ENCODE results near the gene GAR1. TPM values are rescaled to one million over a fixed set of nuclear protein-coding genes. Genes with fewer than 3 reads are reported as not detected.

The GAR1 gene
- total and polyA plus RNA-seq, 7 experiments from 2014 or later: 9.5 to 24.8 (median 11.3) TPM

DNA sequence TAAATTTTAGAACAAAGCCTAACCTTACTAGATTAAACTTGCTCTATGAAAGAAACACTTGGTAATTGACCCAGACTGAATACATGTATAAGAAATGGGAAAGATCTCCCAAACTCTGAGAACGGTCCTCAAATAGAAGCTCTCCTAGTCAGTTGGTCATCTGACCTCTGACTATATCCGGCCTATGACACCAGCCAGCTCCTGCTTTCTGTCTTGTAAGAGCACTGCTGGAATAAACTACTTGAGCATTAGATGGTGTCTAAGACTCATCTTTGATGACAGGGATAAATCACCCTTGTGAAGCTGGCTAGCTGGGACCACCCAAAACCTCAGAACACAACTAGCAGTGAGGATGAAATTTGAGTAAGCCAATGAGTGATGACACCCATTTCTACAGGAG lies 56.5 kb downstream of the GAR1 start:
- no peaks in the 10 kb centered on the region for H3K9me3 Mint-ChIP-seq
- Histone ChIP-seq H3K4me1 (ENCODE audit: control insufficient read depth in 2 of 2, insufficient read depth in 2 of 2, low read length in 2 of 2) (no peaks in the 10 kb centered on the region), H3K36me3 (ENCODE audit: control insufficient read depth in 2 of 3, insufficient read depth in 3 of 3, low read length in 3 of 3) (no peaks in the 10 kb centered on the region), H3K27ac (ENCODE audit: low read depth, low read length) (no peak overlapping the region), H3K4me3 (ENCODE audit: low read length) (no peak overlapping the region), H3K27me3 (ENCODE audit: control insufficient read depth in 2 of 2, insufficient read depth in 2 of 2, low read length in 2 of 2) (no peaks in the 10 kb centered on the region), H3K9me3 (ENCODE audit: control insufficient read depth in 2 of 3, low read length in 3 of 3) (no peaks in the 10 kb centered on the region)
- ChIA-PET CTCF (no interaction called here), POLR2A (no interaction called here)
- H3K36me3 Mint-ChIP-seq: peaks cover 0 to 10% (median 7%) of the 10 kb centered on the region in 5 donors
- intact Hi-C loops (cut with micrococcal nuclease): no loop called here
- H3K27me3 Mint-ChIP-seq: peaks cover 0 to 5% (median 4%) of the 10 kb centered on the region in 5 donors
- H3K27ac Mint-ChIP-seq: no peak overlapping the region
- H3K4me1 Mint-ChIP-seq: no peaks in the 10 kb centered on the region
- DNase-seq (no peak), ATAC-seq (no peak)
- H3K4me3 Mint-ChIP-seq: no peak overlapping the region

DNA sequence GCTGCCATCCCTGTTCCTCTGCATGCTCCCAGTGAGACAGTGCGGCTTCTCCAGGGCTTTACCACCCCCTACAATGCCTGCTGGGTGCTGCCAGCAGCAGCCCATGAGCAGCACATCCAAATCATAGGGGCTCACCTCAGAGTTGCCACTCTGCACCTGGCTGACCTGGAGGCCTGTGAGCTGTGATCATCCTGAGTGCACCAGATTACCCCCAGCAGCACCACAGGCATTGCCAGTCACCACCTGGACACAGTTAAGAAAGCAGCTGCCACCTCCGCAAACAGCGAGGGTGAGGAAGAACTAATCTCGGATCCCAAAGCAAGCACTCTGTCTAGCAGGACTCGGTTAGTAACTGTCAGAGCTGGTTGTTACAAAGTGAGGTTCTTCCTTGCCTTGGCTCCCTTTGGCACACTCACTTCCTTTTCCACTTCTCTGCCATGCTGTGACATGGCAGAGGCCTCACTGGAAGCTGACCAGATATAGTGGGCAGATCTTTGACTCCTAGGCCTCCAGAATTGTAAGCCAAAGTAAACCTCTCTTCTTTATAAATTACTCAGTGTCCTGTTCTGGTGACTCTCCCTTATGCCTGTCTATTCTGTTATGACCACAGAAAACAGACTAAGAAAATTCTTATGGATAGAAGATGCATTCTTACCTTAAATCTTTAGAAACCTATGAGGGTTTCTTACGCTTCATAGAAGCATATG lies 57.5 kb downstream of the GAR1 start:
- no peaks in the 10 kb centered on the region for H3K27me3 ChIP-seq (ENCODE audit: control insufficient read depth in 2 of 2, insufficient read depth in 2 of 2, low read length in 2 of 2)
- Mint-ChIP-seq H3K27ac (no peak overlapping the region), H3K27me3 (peaks cover 0 to 10% (median 5%) of the 10 kb centered on the region in 5 donors), H3K9me3 (no peaks in the 10 kb centered on the region), H3K36me3 (peaks cover 0 to 10% (median 7%) of the 10 kb centered on the region in 5 donors), H3K4me1 (no peaks in the 10 kb centered on the region), H3K4me3 (no peak overlapping the region)
- no peak overlapping the region for H3K27ac ChIP-seq (ENCODE audit: low read depth, low read length)
- no peaks in the 10 kb centered on the region for H3K4me1 ChIP-seq (ENCODE audit: control insufficient read depth in 2 of 2, insufficient read depth in 2 of 2, low read length in 2 of 2)
- intact Hi-C loops (cut with micrococcal nuclease): no loop called here
- ChIA-PET CTCF (no interaction called here), POLR2A (no interaction called here)
- no peaks in the 10 kb centered on the region for H3K9me3 ChIP-seq (ENCODE audit: control insufficient read depth in 2 of 3, low read length in 3 of 3)
- no peak for DNase-seq
- no peak for ATAC-seq
- no peak overlapping the region for H3K4me3 ChIP-seq (ENCODE audit: low read length)
- no peaks in the 10 kb centered on the region for H3K36me3 ChIP-seq (ENCODE audit: control insufficient read depth in 2 of 3, insufficient read depth in 3 of 3, low read length in 3 of 3)

- POLR2A ChIA-PET: no interaction called here
- H3K9me3 Mint-ChIP-seq: no peaks in the 10 kb centered on the region
Measured at GRCh38 chr4:109873791-109874514, 58.4 kb downstream of the GAR1 start.

More at GRCh38 chr4:109873791-109874514, 58.4 kb downstream of the GAR1 start:
- Mint-ChIP-seq H3K27ac (no peak overlapping the region), H3K4me1 (no peaks in the 10 kb centered on the region), H3K36me3 (peaks cover 0 to 10% (median 7%) of the 10 kb centered on the region in 5 donors), H3K27me3 (peaks cover 0 to 16% (median 5%) of the 10 kb centered on the region in 5 donors), H3K4me3 (no peak overlapping the region)
- H3K36me3 ChIP-seq (ENCODE audit: control insufficient read depth in 2 of 3, insufficient read depth in 3 of 3, low read length in 3 of 3): no peaks in the 10 kb centered on the region
- CTCF ChIA-PET: no interaction called here
- intact Hi-C loops (cut with micrococcal nuclease): no loop called here
- DNase-seq (no peak), ATAC-seq (no peak)
- H3K27me3 ChIP-seq (ENCODE audit: control insufficient read depth in 2 of 2, insufficient read depth in 2 of 2, low read length in 2 of 2): no peaks in the 10 kb centered on the region
- H3K27ac ChIP-seq (ENCODE audit: low read depth, low read length): no peak overlapping the region
- H3K4me1 ChIP-seq (ENCODE audit: control insufficient read depth in 2 of 2, insufficient read depth in 2 of 2, low read length in 2 of 2): no peaks in the 10 kb centered on the region
- no peaks in the 10 kb centered on the region for H3K9me3 ChIP-seq (ENCODE audit: control insufficient read depth in 2 of 3, low read length in 3 of 3)
- H3K4me3 ChIP-seq (ENCODE audit: low read length): no peak overlapping the region

Other genes starting within 250 kb of the GAR1 start
- 10 to 100 TPM in 4 of 5 experiments, 1 to 10 TPM in 1; 9.3 to 29.9 (median 23.6) TPM for gene CASP6, start 112.3 kb upstream of the GAR1 start, total RNA-seq
- gene CASP6, start 112.3 kb upstream of the GAR1 start, polyA plus RNA-seq: 10 to 100 TPM; 63.1 to 85.8 TPM
- 10 to 100 TPM; 11.5 to 15.4 (median 14.5) TPM for gene PLA2G12A, start 85.7 kb upstream of the GAR1 start, total RNA-seq
- 10 to 100 TPM; 47.8 to 48.4 TPM for gene PLA2G12A, start 85.7 kb upstream of the GAR1 start, polyA plus RNA-seq
- gene CFI, start 13.8 kb upstream of the GAR1 start, total RNA-seq: not detected
- gene CFI, start 13.8 kb upstream of the GAR1 start, polyA plus RNA-seq: not detected
- gene RRH, start 12.2 kb downstream of the GAR1 start, total RNA-seq: under 1 TPM in 1 of 5 experiments, not detected in 4; 0.49 TPM
- gene RRH, start 12.2 kb downstream of the GAR1 start, polyA plus RNA-seq: not detected
- under 1 TPM; 0.17 to 0.41 (median 0.34) TPM for gene LRIT3, start 32.3 kb downstream of the GAR1 start, total RNA-seq
- gene LRIT3, start 32.3 kb downstream of the GAR1 start, polyA plus RNA-seq: under 1 TPM in 1 of 2 donors, not detected in 1; 0.15 TPM
- gene EGF, start 97.1 kb downstream of the GAR1 start, total RNA-seq: under 1 TPM in 1 of 5 experiments, not detected in 4; 0.86 TPM
- not detected for gene EGF, start 97.1 kb downstream of the GAR1 start, polyA plus RNA-seq

Data from naive thymus-derived CD4-positive, alpha-beta T cell (primary cell).